ENCODE data around the gene ABCA5. TPM values are rescaled to one million over a fixed set of nuclear protein-coding genes. Genes with fewer than 3 reads are reported as not detected.

The ABCA5 gene
- total and polyA plus RNA-seq, 2 donors (not counting 1 experiment from before 2014, with no cell fraction given) = 9.8 to 37.2 TPM

DNA sequence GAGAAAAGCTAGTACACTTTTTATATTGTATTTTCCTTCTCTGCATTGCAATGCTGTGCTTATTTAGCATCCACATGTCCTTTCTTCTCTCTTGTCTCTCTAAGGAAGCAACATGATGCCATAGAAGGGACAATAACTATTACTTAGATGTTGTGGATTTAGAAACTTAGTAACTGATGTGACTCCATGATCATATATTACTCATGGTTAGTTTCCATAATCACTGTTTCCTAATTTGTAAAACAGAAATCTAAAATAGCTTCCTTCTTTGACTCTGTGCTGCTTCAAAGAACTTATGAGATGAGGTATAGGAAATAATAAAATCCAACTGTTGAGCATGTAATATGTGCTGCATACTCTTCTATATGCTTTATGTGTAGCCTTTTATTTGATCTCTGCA is 6.6 kb upstream of the ABCA5 start:
- no peak for ATAC-seq (ENCODE audit: low read depth)
- DNase-seq = no peak
- no peak overlapping the region for H3K27ac ChIP-seq (ENCODE audit: low read length in 2 of 2)
- H2AFZ ChIP-seq (ENCODE audit: insufficient read depth, low read depth, low read length, poor library complexity, severe bottlenecking) = no peak overlapping the region
- Mint-ChIP-seq H3K27ac (no peak overlapping the region), H3K9me3 (ENCODE audit: insufficient read depth) (peaks cover 3% of the 10 kb centered on the region), H3K4me1 (no peaks in the 10 kb centered on the region), H3K4me3 (no peak overlapping the region), H3K27me3 (peaks cover 26% of the 10 kb centered on the region)
- POLR2A ChIA-PET = no interaction called here
- intact Hi-C loops (cut with micrococcal nuclease) = no loop called here
- H3K27me3 ChIP-seq (replicated peaks in 1 of 4; ENCODE audit: control extremely low read depth in 1 of 4, control insufficient read depth in 3 of 4, insufficient read depth in 4 of 4, low read length in 3 of 4) = peaks cover 0 to 14% (median 1%) of the 10 kb centered on the region in 4 experiments
- H3K9me3 ChIP-seq (ENCODE audit: control extremely low read depth in 1 of 3, control insufficient read depth in 2 of 3, insufficient read depth in 1 of 3, low read length in 2 of 3) = peaks cover 0 to 2% (median 0%) of the 10 kb centered on the region in 3 donors
- TF ChIP-seq, protein P1, sequence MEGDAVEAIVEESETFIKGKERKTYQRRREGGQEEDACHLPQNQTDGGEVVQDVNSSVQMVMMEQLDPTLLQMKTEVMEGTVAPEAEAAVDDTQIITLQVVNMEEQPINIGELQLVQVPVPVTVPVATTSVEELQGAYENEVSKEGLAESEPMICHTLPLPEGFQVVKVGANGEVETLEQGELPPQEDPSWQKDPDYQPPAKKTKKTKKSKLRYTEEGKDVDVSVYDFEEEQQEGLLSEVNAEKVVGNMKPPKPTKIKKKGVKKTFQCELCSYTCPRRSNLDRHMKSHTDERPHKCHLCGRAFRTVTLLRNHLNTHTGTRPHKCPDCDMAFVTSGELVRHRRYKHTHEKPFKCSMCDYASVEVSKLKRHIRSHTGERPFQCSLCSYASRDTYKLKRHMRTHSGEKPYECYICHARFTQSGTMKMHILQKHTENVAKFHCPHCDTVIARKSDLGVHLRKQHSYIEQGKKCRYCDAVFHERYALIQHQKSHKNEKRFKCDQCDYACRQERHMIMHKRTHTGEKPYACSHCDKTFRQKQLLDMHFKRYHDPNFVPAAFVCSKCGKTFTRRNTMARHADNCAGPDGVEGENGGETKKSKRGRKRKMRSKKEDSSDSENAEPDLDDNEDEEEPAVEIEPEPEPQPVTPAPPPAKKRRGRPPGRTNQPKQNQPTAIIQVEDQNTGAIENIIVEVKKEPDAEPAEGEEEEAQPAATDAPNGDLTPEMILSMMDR (IDR thresholded peaks at IDR 0.05) = no peak
- no peak for TF ChIP-seq EZH2 (IDR thresholded peaks at IDR 0.05; ENCODE audit: borderline replicate concordance, insufficient read depth, low read depth, low read length, poor library complexity, severe bottlenecking)
- no peak overlapping the region for H3K4me3 ChIP-seq (ENCODE audit: control extremely low read depth in 1 of 5, extremely low read depth in 1 of 5, insufficient read depth in 1 of 5, low read depth in 2 of 5, low read length in 4 of 5)
- no peak overlapping the region for H3K4me2 ChIP-seq (replicated peaks; ENCODE audit: low read depth, low read length, poor library complexity, severe bottlenecking)
- no peak overlapping the region for H3K9ac ChIP-seq (ENCODE audit: low read length)
- no peaks in the 10 kb centered on the region for H3K36me3 ChIP-seq (replicated peaks in 1 of 2; ENCODE audit: control extremely low read depth in 1 of 2, control insufficient read depth in 1 of 2, extremely low read depth in 1 of 2, insufficient read depth in 2 of 2, low read length in 1 of 2)
- CTCF ChIA-PET = interaction anchor here (1.2 to 2.8 kb wide), 2 partner anchors 62 to 189 kb away, joined by 4 to 12 read pairs; no protein-coding TSS in a partner anchor
- H3K79me2 ChIP-seq (ENCODE audit: control insufficient read depth, insufficient read depth, low read length) = no peaks in the 10 kb centered on the region
- no peaks in the 10 kb centered on the region for H3K4me1 ChIP-seq (ENCODE audit: control insufficient read depth in 2 of 2, insufficient read depth in 2 of 2, low read length in 2 of 2)
- no peaks in the 10 kb centered on the region for H4K20me1 ChIP-seq (ENCODE audit: control insufficient read depth, insufficient read depth, low read length, poor library complexity, severe bottlenecking)

DNA sequence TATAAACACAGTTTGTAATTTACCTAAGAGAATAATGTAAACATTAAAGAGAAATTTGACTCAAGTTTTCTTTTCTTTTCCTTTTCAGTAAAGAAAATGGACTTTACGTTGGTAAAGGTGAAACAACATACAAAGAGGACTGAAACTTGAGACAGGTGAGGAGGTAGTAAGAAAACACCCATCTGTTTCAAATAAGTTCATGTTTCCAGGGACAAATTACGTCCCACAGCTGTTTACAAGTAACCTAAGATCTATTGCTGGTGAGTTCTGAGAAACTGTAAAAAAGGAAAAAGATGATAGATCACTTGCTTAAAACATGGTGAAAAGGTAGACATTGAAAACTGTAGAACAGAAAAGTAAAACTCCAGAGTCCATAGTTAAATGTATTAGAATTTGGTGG is 4.8 kb upstream of the ABCA5 start:
- no peaks in the 10 kb centered on the region for H3K9me3 Mint-ChIP-seq (ENCODE audit: insufficient read depth)
- CTCF ChIA-PET = no interaction called here
- Histone ChIP-seq H3K79me2 (ENCODE audit: control insufficient read depth, insufficient read depth, low read length) (peaks cover 1% of the 10 kb centered on the region), H3K36me3 (replicated peaks in 1 of 2; ENCODE audit: control extremely low read depth in 1 of 2, control insufficient read depth in 1 of 2, extremely low read depth in 1 of 2, insufficient read depth in 2 of 2, low read length in 1 of 2) (no peaks in the 10 kb centered on the region), H2AFZ (ENCODE audit: insufficient read depth, low read depth, low read length, poor library complexity, severe bottlenecking) (no peak overlapping the region), H3K9ac (ENCODE audit: low read length) (no peak overlapping the region), H3K27me3 (replicated peaks in 1 of 4; ENCODE audit: control extremely low read depth in 1 of 4, control insufficient read depth in 3 of 4, insufficient read depth in 4 of 4, low read length in 3 of 4) (peaks cover 0 to 14% (median 1%) of the 10 kb centered on the region in 4 experiments), H3K27ac (ENCODE audit: low read length in 2 of 2) (no peak overlapping the region), H3K4me2 (replicated peaks; ENCODE audit: low read depth, low read length, poor library complexity, severe bottlenecking) (no peak overlapping the region), H3K4me3 (ENCODE audit: control extremely low read depth in 1 of 5, extremely low read depth in 1 of 5, insufficient read depth in 1 of 5, low read depth in 2 of 5, low read length in 4 of 5) (no peak overlapping the region), H3K9me3 (ENCODE audit: control extremely low read depth in 1 of 3, control insufficient read depth in 2 of 3, insufficient read depth in 1 of 3, low read length in 2 of 3) (no peaks in the 10 kb centered on the region), H3K4me1 (ENCODE audit: control insufficient read depth in 2 of 2, insufficient read depth in 2 of 2, low read length in 2 of 2) (peaks cover 0 to 5% of the 10 kb centered on the region in 2 donors), H4K20me1 (ENCODE audit: control insufficient read depth, insufficient read depth, low read length, poor library complexity, severe bottlenecking) (no peaks in the 10 kb centered on the region)
- H3K4me1 Mint-ChIP-seq = peaks cover 9% of the 10 kb centered on the region
- DNase-seq (no peak), ATAC-seq (ENCODE audit: low read depth) (no peak)
- peaks cover 26% of the 10 kb centered on the region for H3K27me3 Mint-ChIP-seq
- POLR2A ChIA-PET = no interaction called here
- WGBS (ENCODE audit: insufficient coverage) = no CpG with 5 or more reads among the region's 2 CpGs
- TF ChIP-seq, protein P1 (IDR thresholded peaks at IDR 0.05) = no peak
- TF ChIP-seq EZH2 (IDR thresholded peaks at IDR 0.05; ENCODE audit: borderline replicate concordance, insufficient read depth, low read depth, low read length, poor library complexity, severe bottlenecking) = no peak
- intact Hi-C loops (cut with micrococcal nuclease) = no loop called here
- no peak overlapping the region for H3K27ac Mint-ChIP-seq
- H3K4me3 Mint-ChIP-seq = no peak overlapping the region
